Lower leg skin (tissue), 3 donors: Measurements from ENCODE around the gene CAMK2G.

Experiments used
- CTCF ChIP-seq, 3 donors: fragments of 450-650 bp; IDR thresholded peaks; one replicate each; pipeline ENCODE4 v1.5.1; 2016; ENCODE audit warnings: antibody characterized with exemption in 3 of 3, mild to moderate bottlenecking in 3 of 3, moderate library complexity in 2 of 3
- POLR2A ChIP-seq, 2 donors: fragments of 450-650 bp; IDR thresholded peaks; one replicate each; pipeline ENCODE4 v1.6.1; 2016 to 2017; ENCODE audit warnings: antibody characterized with exemption in 2 of 2, mild to moderate bottlenecking in 1 of 2, moderate library complexity in 1 of 2

GRCh38 chr10:73876157-73876556 is 1.8 kb upstream of the CAMK2G start:
- no peak for TF ChIP-seq CTCF (IDR thresholded peaks at IDR 0.05)
- TF ChIP-seq POLR2A (IDR thresholded peaks at IDR 0.05): no peak
